ENCODE results near the gene SLC30A9. TPM values are rescaled to one million over a fixed set of nuclear protein-coding genes. Genes with fewer than 3 reads are reported as not detected.

Gene SLC30A9
- total RNA-seq (10 to 100 TPM; 21.4 to 34.4 (median 32.7) TPM), polyA plus RNA-seq (10 to 100 TPM; 30.6 to 42.1 TPM), total RNA-seq (47.9 reads per million, percentile 70 among the genes with 10 or more reads in this experiment)

- intact Hi-C loops (cut with micrococcal nuclease): loop anchor here (1.0 to 5.0 kb wide), 4 partner anchors 55 to 682 kb away; partner anchors contain the start of genes ATP8A1 (in 2 of the 2) and TMEM33 (in 2 of the 2)
- Histone ChIP-seq H3K36me3 (ENCODE audit: control insufficient read depth in 2 of 3, insufficient read depth in 3 of 3, low read length in 3 of 3) (peaks cover 0 to 5% (median 0%) of the 10 kb centered on the region in 3 experiments), H3K9me3 (ENCODE audit: control insufficient read depth in 2 of 3, low read length in 3 of 3) (no peaks in the 10 kb centered on the region), H3K27ac (ENCODE audit: low read depth, low read length) (peak within 1 kb of the TSS; percentile 84), H3K4me3 (ENCODE audit: low read length) (peak within 1 kb of the TSS; percentile 86), H3K27me3 (ENCODE audit: control insufficient read depth in 2 of 2, insufficient read depth in 2 of 2, low read length in 2 of 2) (no peaks in the 10 kb centered on the region), H3K4me1 (ENCODE audit: control insufficient read depth in 2 of 2, insufficient read depth in 2 of 2, low read length in 2 of 2) (peaks cover 12 to 16% of the 10 kb centered on the region in 2 donors)
- ATAC-seq: peak; percentile 98
- Mint-ChIP-seq H3K27me3 (no peaks in the 10 kb centered on the region), H3K27ac (peak within 1 kb of the TSS; percentile 90 to 99 (median 97)), H3K9me3 (no peaks in the 10 kb centered on the region), H3K4me3 (peak within 1 kb of the TSS; percentile 92 to 99 (median 96)), H3K4me1 (peaks cover 17 to 48% (median 43%) of the 10 kb centered on the region in 7 donors), H3K36me3 (peaks cover 0 to 4% (median 0%) of the 10 kb centered on the region in 5 donors)
- CTCF ChIA-PET: interaction anchor here (0.6 kb wide), 1 partner anchor 9 kb away, joined by 3 read pairs; no protein-coding TSS in a partner anchor
- POLR2A ChIA-PET: interaction anchor here (0.7 to 2.3 kb wide), 2 partner anchors 11 to 56 kb away, joined by 4 to 11 read pairs; partner anchors contain the start of gene TMEM33
- DNase-seq: peak; percentile 83 to 96 (median 93)
These were observed at the start of gene SLC30A9 for GRCh38 chr4:41990365-41991111. SLC30A9 (plus strand) TSS chr4:41990530; CDS start chr4:41990652, 122 bp downstream.

GRCh38 chr4:41940834-41941233 lies 49.5 kb upstream of the SLC30A9 start:
- Mint-ChIP-seq H3K36me3 (peaks cover 4 to 32% (median 12%) of the 10 kb centered on the region in 5 donors), H3K27ac (no peak overlapping the region), H3K4me1 (peaks cover 24 to 58% (median 45%) of the 10 kb centered on the region in 7 donors), H3K27me3 (no peaks in the 10 kb centered on the region), H3K9me3 (no peaks in the 10 kb centered on the region), H3K4me3 (no peak overlapping the region)
- DNase-seq (no peak), ATAC-seq (no peak)
- intact Hi-C loops (cut with micrococcal nuclease): no loop called here
- Histone ChIP-seq H3K36me3 (ENCODE audit: control insufficient read depth in 2 of 3, insufficient read depth in 3 of 3, low read length in 3 of 3) (peaks cover 15 to 23% (median 16%) of the 10 kb centered on the region in 3 experiments), H3K27ac (ENCODE audit: low read depth, low read length) (no peak overlapping the region), H3K4me1 (ENCODE audit: control insufficient read depth in 2 of 2, insufficient read depth in 2 of 2, low read length in 2 of 2) (peaks cover 8 to 14% of the 10 kb centered on the region in 2 donors), H3K9me3 (ENCODE audit: control insufficient read depth in 2 of 3, low read length in 3 of 3) (no peaks in the 10 kb centered on the region), H3K27me3 (ENCODE audit: control insufficient read depth in 2 of 2, insufficient read depth in 2 of 2, low read length in 2 of 2) (no peaks in the 10 kb centered on the region), H3K4me3 (ENCODE audit: low read length) (no peak overlapping the region)
- POLR2A ChIA-PET: no interaction called here
- CTCF ChIA-PET: interaction anchor here (0.5 kb wide), 1 partner anchor 87 kb away, joined by 4 read pairs; no protein-coding TSS in a partner anchor

- H3K27me3 Mint-ChIP-seq: no peaks in the 10 kb centered on the region
- ChIA-PET CTCF (no interaction called here), POLR2A (no interaction called here)
- no peak overlapping the region for H3K4me3 Mint-ChIP-seq
- Histone ChIP-seq H3K4me1 (ENCODE audit: control insufficient read depth in 2 of 2, insufficient read depth in 2 of 2, low read length in 2 of 2) (no peaks in the 10 kb centered on the region), H3K4me3 (ENCODE audit: low read length) (no peak overlapping the region), H3K36me3 (ENCODE audit: control insufficient read depth in 2 of 3, insufficient read depth in 3 of 3, low read length in 3 of 3) (peaks cover 15 to 35% (median 20%) of the 10 kb centered on the region in 3 experiments), H3K27ac (ENCODE audit: low read depth, low read length) (no peak overlapping the region), H3K9me3 (ENCODE audit: control insufficient read depth in 2 of 3, low read length in 3 of 3) (no peaks in the 10 kb centered on the region), H3K27me3 (ENCODE audit: control insufficient read depth in 2 of 2, insufficient read depth in 2 of 2, low read length in 2 of 2) (no peaks in the 10 kb centered on the region)
- no peaks in the 10 kb centered on the region for H3K9me3 Mint-ChIP-seq
- H3K36me3 Mint-ChIP-seq: peaks cover 4 to 35% (median 10%) of the 10 kb centered on the region in 5 donors
- intact Hi-C loops (cut with micrococcal nuclease): no loop called here
- peaks cover 7 to 33% (median 21%) of the 10 kb centered on the region in 7 donors for H3K4me1 Mint-ChIP-seq
- DNase-seq (no peak), ATAC-seq (no peak)
- no peak overlapping the region for H3K27ac Mint-ChIP-seq
These were observed 46.8 kb upstream of the SLC30A9 start for GRCh38 chr4:41943506-41943905.

- intact Hi-C loops (cut with micrococcal nuclease): no loop called here
- no peak for ATAC-seq
- DNase-seq: no peak
- H3K27me3 Mint-ChIP-seq: no peaks in the 10 kb centered on the region
- no peak overlapping the region for H3K4me3 ChIP-seq (ENCODE audit: low read length)
- H3K4me1 ChIP-seq (ENCODE audit: control insufficient read depth in 2 of 2, insufficient read depth in 2 of 2, low read length in 2 of 2): no peaks in the 10 kb centered on the region
- ChIA-PET POLR2A (interaction anchor here (0.6 kb wide), 1 partner anchor 221 kb away, joined by 3 read pairs; no protein-coding TSS in a partner anchor), CTCF (no interaction called here)
- H3K9me3 ChIP-seq (ENCODE audit: control insufficient read depth in 2 of 3, low read length in 3 of 3): no peaks in the 10 kb centered on the region
- H3K27ac Mint-ChIP-seq: no peak overlapping the region
- peaks cover 15 to 35% (median 20%) of the 10 kb centered on the region in 3 experiments for H3K36me3 ChIP-seq (ENCODE audit: control insufficient read depth in 2 of 3, insufficient read depth in 3 of 3, low read length in 3 of 3)
- H3K4me1 Mint-ChIP-seq: peaks cover 5 to 30% (median 15%) of the 10 kb centered on the region in 7 donors
- no peaks in the 10 kb centered on the region for H3K9me3 Mint-ChIP-seq
- no peak overlapping the region for H3K27ac ChIP-seq (ENCODE audit: low read depth, low read length)
- peaks cover 4 to 33% (median 13%) of the 10 kb centered on the region in 5 donors for H3K36me3 Mint-ChIP-seq
- no peak overlapping the region for H3K4me3 Mint-ChIP-seq
- H3K27me3 ChIP-seq (ENCODE audit: control insufficient read depth in 2 of 2, insufficient read depth in 2 of 2, low read length in 2 of 2): no peaks in the 10 kb centered on the region
These were observed 46.2 kb upstream of the SLC30A9 start for GRCh38 chr4:41944089-41944488.

- no peaks in the 10 kb centered on the region for H3K9me3 ChIP-seq (ENCODE audit: control insufficient read depth in 2 of 3, low read length in 3 of 3)
- no peaks in the 10 kb centered on the region for H3K27me3 ChIP-seq (ENCODE audit: control insufficient read depth in 2 of 2, insufficient read depth in 2 of 2, low read length in 2 of 2)
- ATAC-seq (no peak), DNase-seq (no peak)
- CTCF ChIA-PET: no interaction called here
- Mint-ChIP-seq H3K27me3 (no peaks in the 10 kb centered on the region), H3K36me3 (peaks cover 7 to 50% (median 19%) of the 10 kb centered on the region in 5 donors), H3K4me3 (no peak overlapping the region), H3K9me3 (no peaks in the 10 kb centered on the region), H3K4me1 (peaks cover 0 to 15% (median 4%) of the 10 kb centered on the region in 7 donors), H3K27ac (peak overlapping the region in 1 of 9 donors; percentile 1)
- no peak overlapping the region for H3K4me3 ChIP-seq (ENCODE audit: low read length)
- intact Hi-C loops (cut with micrococcal nuclease): no loop called here
- H3K27ac ChIP-seq (ENCODE audit: low read depth, low read length): no peak overlapping the region
- POLR2A ChIA-PET: no interaction called here
- no peaks in the 10 kb centered on the region for H3K4me1 ChIP-seq (ENCODE audit: control insufficient read depth in 2 of 2, insufficient read depth in 2 of 2, low read length in 2 of 2)
- H3K36me3 ChIP-seq (ENCODE audit: control insufficient read depth in 2 of 3, insufficient read depth in 3 of 3, low read length in 3 of 3): peaks cover 14 to 66% (median 14%) of the 10 kb centered on the region in 3 experiments
These were observed 40.8 kb upstream of the SLC30A9 start for GRCh38 chr4:41949531-41949930.

GRCh38 chr4:41957634-41958033 lies 32.7 kb upstream of the SLC30A9 start:
- Mint-ChIP-seq H3K36me3 (peaks cover 3 to 15% (median 5%) of the 10 kb centered on the region in 5 donors), H3K27me3 (no peaks in the 10 kb centered on the region), H3K27ac (no peak overlapping the region), H3K4me1 (peaks cover 0 to 3% (median 0%) of the 10 kb centered on the region in 7 donors), H3K4me3 (no peak overlapping the region), H3K9me3 (no peaks in the 10 kb centered on the region)
- no peak for ATAC-seq
- Histone ChIP-seq H3K4me1 (ENCODE audit: control insufficient read depth in 2 of 2, insufficient read depth in 2 of 2, low read length in 2 of 2) (no peaks in the 10 kb centered on the region), H3K4me3 (ENCODE audit: low read length) (no peak overlapping the region), H3K27me3 (ENCODE audit: control insufficient read depth in 2 of 2, insufficient read depth in 2 of 2, low read length in 2 of 2) (no peaks in the 10 kb centered on the region), H3K36me3 (ENCODE audit: control insufficient read depth in 2 of 3, insufficient read depth in 3 of 3, low read length in 3 of 3) (peaks cover 3 to 19% (median 3%) of the 10 kb centered on the region in 3 experiments), H3K27ac (ENCODE audit: low read depth, low read length) (no peak overlapping the region), H3K9me3 (ENCODE audit: control insufficient read depth in 2 of 3, low read length in 3 of 3) (no peaks in the 10 kb centered on the region)
- ChIA-PET CTCF (interaction anchor here (0.6 kb wide), 1 partner anchor 816 kb away, joined by 4 read pairs; no protein-coding TSS in a partner anchor), POLR2A (no interaction called here)
- intact Hi-C loops (cut with micrococcal nuclease): loop anchor here (5.0 kb wide), 2 partner anchors 325 to 565 kb away; no protein-coding TSS in a partner anchor
- peak in 1 of 9 donors; percentile 28 for DNase-seq

Data from naive thymus-derived CD4-positive, alpha-beta T cell (primary cell).